HG02885 (cell line): ENCODE data around the gene LPIN2.

ENCODE experiments used
- ATAC-seq: cut with Tn5 transposase; IDR thresholded peaks from one replicate; pipeline ENCODE4 v1.9.1; 2021; ENCODE audit warnings: mild to moderate bottlenecking; ENCODE audit not compliant: unreplicated experiment, poor library complexity

LPIN2 gene

GRCh38 chr18:2965797-2966196, 47.1 kb downstream of the LPIN2 start:
- no peak for ATAC-seq

GRCh38 chr18:2964361-2965010, 48.5 kb downstream of the LPIN2 start:
- ATAC-seq: no peak
